DND-41 (cell line): Measurements from ENCODE around the gene HSPG2.

ENCODE experiments used
- CTCF ChIP-seq: IDR thresholded peaks from 2 replicates; pipeline ENCODE4 v1.5.1; 2012; ENCODE audit warnings: borderline replicate concordance, low read length, moderate library complexity, mild to moderate bottlenecking; ENCODE audit not compliant: poor library complexity, severe bottlenecking; ENCODE audit errors: extremely low read depth
- EZH2 ChIP-seq: IDR thresholded peaks from 3 replicates; pipeline ENCODE4 v1.6.1; 2012; ENCODE audit warnings: borderline replicate concordance, low read depth, mild to moderate bottlenecking, moderate library complexity, low read length, inconsistent platforms; ENCODE audit not compliant: severe bottlenecking

GRCh38 chr1:21872445-21873079 is 64.5 kb downstream of the HSPG2 start:
- TF ChIP-seq CTCF (no peak), EZH2 (no peak)
